K562 (cell line): ENCODE results near the gene MYL12A.

ENCODE experiments used
- BACH1 ChIP-seq: fragments of 200-800 bp; sonication (Bioruptor generic); IDR thresholded peaks from 2 replicates; pipeline ENCODE4 v1.6.1; 2016; ENCODE audit warnings: missing genetic modification characterization, missing compliant biosample characterization
- BHLHE40 ChIP-seq: IDR thresholded peaks from 2 replicates; pipeline ENCODE4 v1.6.1; 2011; ENCODE audit warnings: low read length, improper control_type of control experiment
- EZH2 ChIP-seq: IDR thresholded peaks from 2 replicates; pipeline ENCODE4 v1.6.1; 2012; ENCODE audit warnings: low read depth, mild to moderate bottlenecking, inconsistent platforms, low read length, borderline replicate concordance
- FOS ChIP-seq: IDR thresholded peaks from 3 replicates; pipeline ENCODE4 v1.6.1; 2011; ENCODE audit not compliant: insufficient read length; ENCODE audit errors: extremely low read depth
- HIVEP1 ChIP-seq: fragments of 250-450 bp; sonication (Bioruptor Pico); IDR thresholded peaks from 2 replicates; pipeline ENCODE4 v1.4.0; 2020; ENCODE audit warnings: mild to moderate bottlenecking
- HMG20B ChIP-seq: fragments of 250-450 bp; sonication (Bioruptor Pico); IDR thresholded peaks from 2 replicates; pipeline ENCODE4 v1.5.0; 2021; ENCODE audit warnings: mild to moderate bottlenecking
- IRF1 ChIP-seq: sonication (generic); formaldehyde crosslinking; IDR thresholded peaks from 2 replicates; pipeline ENCODE4 v1.8.0; 2022; ENCODE audit warnings: missing genetic modification reagents, mild to moderate bottlenecking, borderline replicate concordance
- JUN ChIP-seq, 2 experiments: sonication (generic) in 1 of 2; formaldehyde crosslinking in 1 of 2; IDR thresholded peaks; 2 replicates each; pipeline versions ENCODE4 v1.6.1 to v1.8.0; 2012 to 2022; ENCODE audit warnings: borderline replicate concordance in 2 of 2, mild to moderate bottlenecking in 2 of 2, improper control_type of control experiment in 1 of 2, low read depth in 1 of 2, low read length in 1 of 2, missing genetic modification reagents in 1 of 2
- SMAD1 ChIP-seq: fragments of 150-350 bp; IDR thresholded peaks from 2 replicates; pipeline ENCODE4 v1.6.1; 2014; ENCODE audit warnings: low read length, low read depth; ENCODE audit not compliant: partially characterized antibody
- THRAP3 ChIP-seq: fragments of 450-650 bp; IDR thresholded peaks from 2 replicates; pipeline ENCODE4 v1.6.1; 2016; ENCODE audit warnings: mild to moderate bottlenecking, inconsistent platforms, borderline replicate concordance
- YY1 ChIP-seq, 3 experiments: IDR thresholded peaks; 2 replicates each; pipeline ENCODE4 v1.6.1; 2011; ENCODE audit warnings: low read length in 2 of 3, mild to moderate bottlenecking in 2 of 3, moderate library complexity in 2 of 3, borderline replicate concordance in 1 of 3, control low read depth in 1 of 3, low read depth in 1 of 3; ENCODE audit not compliant: insufficient read depth in 3 of 3, insufficient replicate concordance in 2 of 3, control insufficient read depth in 1 of 3, insufficient read length in 1 of 3; ENCODE audit errors: extremely low read depth in 1 of 3
- ZKSCAN1 ChIP-seq: fragments of 150-350 bp; IDR thresholded peaks from 2 replicates; pipeline ENCODE4 v1.6.1; 2016; ENCODE audit warnings: low read depth, low read length
- ZNF146 ChIP-seq: IDR thresholded peaks from one replicate; pipeline ENCODE4 v1.6.1; 2018; ENCODE audit warnings: missing compliant biosample characterization; ENCODE audit not compliant: unreplicated experiment

- TF ChIP-seq THRAP3 (no peak), ZKSCAN1 (no peak), BHLHE40 (no peak), HIVEP1 (CRISPR knock-in tag) (no peak), BACH1 (tag) (no peak), IRF1 (CRISPR knock-in tag) (no peak), HMG20B (CRISPR knock-in tag) (no peak), YY1 (IDR thresholded peaks at IDR 0.05; ENCODE audit: borderline replicate concordance in 1 of 3, control insufficient read depth in 1 of 3, extremely low read depth in 1 of 3, insufficient read depth in 3 of 3, insufficient read length in 1 of 3, insufficient replicate concordance in 2 of 3, low read depth in 1 of 3, low read length in 2 of 3) (no peak), JUN (IDR thresholded peaks at IDR 0.05; ENCODE audit: borderline replicate concordance, low read depth, low read length) (no peak), JUN (CRISPR knock-in tag; IDR thresholded peaks at IDR 0.05; ENCODE audit: borderline replicate concordance) (no peak), SMAD1 (no peak), EZH2 (no peak), ZNF146 (CRISPR knock-in tag) (no peak), FOS (no peak)
These were observed 11.1 kb upstream of the MYL12A start for GRCh38 chr18:3236470-3236869.
